Thyroid gland (tissue), 4 donors: Measurements from ENCODE around the gene DUSP7. TPM values are rescaled to one million over a fixed set of nuclear protein-coding genes. Genes with fewer than 3 reads are reported as not detected.
"Not testable (repeated sequence)": the region's sequence is repeated elsewhere in the genome, so short reads cannot be mapped to it uniquely, and the experiment has no call there.

Experiments
- DNase-seq, 2 donors: peaks; one replicate each; pipeline ENCODE4 v3.0.0-alpha.2; 2019
- H3K27ac ChIP-seq, 3 donors: fragments of 200-600 bp; sonication (generic); 1 replicate in 2 of 3; 2 replicates in 1 of 3; pipeline ENCODE4 v1.5.1; 2016 to 2019; ENCODE audit warnings: mild to moderate bottlenecking in 1 of 3, moderate library complexity in 1 of 3
- H3K27me3 ChIP-seq: fragments of 200-600 bp; sonication (generic); one replicate; pipeline ENCODE4 v1.5.1; 2019
- H3K36me3 ChIP-seq, 2 donors: fragments of 200-600 bp; sonication (generic); one replicate each; pipeline ENCODE4 v1.5.1; 2016 to 2019
- H3K4me1 ChIP-seq, 2 donors: fragments of 200-600 bp; sonication (generic); one replicate each; pipeline ENCODE4 v1.5.1; 2017 to 2019
- H3K4me3 ChIP-seq, 3 donors: fragments of 200-600 bp; sonication (generic); replicated peaks in 1 of 3; 1 replicate in 2 of 3; 2 replicates in 1 of 3; pipeline ENCODE4 v1.5.1; 2016; ENCODE audit warnings: mild to moderate bottlenecking in 1 of 3
- H3K9me3 ChIP-seq: fragments of 200-600 bp; sonication (generic); one replicate; pipeline ENCODE4 v1.5.1; 2017
- POLR2A ChIP-seq, 2 donors: fragments of 450-650 bp; IDR thresholded peaks; one replicate each; pipeline ENCODE4 v1.6.1; 2017; ENCODE audit warnings: antibody characterized with exemption in 2 of 2, mild to moderate bottlenecking in 2 of 2, moderate library complexity in 1 of 2
- WGBS, 2 donors: methylation state at CpG; one replicate each; pipeline ENCODE4 v1.1.5; 2017; 5-methylcytosine and 5-hydroxymethylcytosine counted together
- intact Hi-C: fragments of 100-400 bp; cut with DNase I; formaldehyde crosslinking; loops from one replicate; pipeline ENCODE4 v1.15.1; 2023
- total RNA-seq, 4 donors: library from RNA; depleted of rRNA; stranded (reverse); fragments of >200 nt; gene quantifications; one replicate each; pipeline ENCODE4 v1.2.3, GENCODE V29; 2016
- TF ChIP-seq, protein P1 (sequence below), 6 experiments: fragments of 200-600 bp in 3 of 6; fragments of 450-650 bp in 3 of 6; sonication (generic) in 3 of 6; IDR thresholded peaks; one replicate each; pipeline ENCODE4 v1.5.1; 2016 to 2019; ENCODE audit warnings: antibody characterized with exemption in 6 of 6, mild to moderate bottlenecking in 2 of 6, inconsistent platforms in 1 of 6, moderate library complexity in 1 of 6

Gene DUSP7
- total RNA-seq, 4 donors from 2014 or later: 6.9 to 10.6 (median 10.4) TPM

DNA sequence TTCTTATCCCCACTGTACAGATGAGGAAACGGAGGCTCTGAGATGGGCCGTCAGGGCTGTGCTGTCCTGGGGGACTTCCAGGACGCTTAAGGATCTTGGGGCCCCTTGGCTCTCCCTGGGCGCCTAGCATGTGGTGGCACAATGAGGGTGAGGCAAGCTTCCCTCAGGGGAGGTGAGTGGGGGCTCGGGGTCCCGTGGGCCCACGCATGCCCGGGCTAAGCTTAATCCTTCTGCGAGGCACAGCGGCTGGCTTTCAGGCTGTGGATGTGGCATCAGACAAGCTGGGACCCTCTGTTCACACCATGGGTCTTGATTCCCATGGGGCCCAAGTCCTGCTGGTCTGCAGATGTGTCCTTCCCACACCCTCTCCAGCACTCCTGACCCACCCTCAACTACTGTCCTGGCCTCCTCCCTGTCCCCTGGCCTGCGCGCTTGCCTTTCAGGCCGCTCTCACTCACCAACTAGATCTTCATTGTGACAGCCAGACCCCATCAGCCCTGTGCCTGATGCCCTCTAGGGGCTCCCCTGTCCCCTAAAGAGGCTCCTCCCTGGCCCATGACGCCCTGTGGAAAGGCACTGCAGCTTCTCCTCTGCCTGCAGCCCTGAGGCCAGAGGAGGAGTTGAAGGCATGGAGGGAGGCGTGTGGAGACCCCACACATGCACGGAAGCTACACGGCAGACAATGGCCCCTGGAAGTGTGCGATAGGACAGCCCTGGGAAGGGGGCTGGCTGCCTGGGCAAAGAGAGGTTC, 11.3 kb downstream of the DUSP7 start:
- no peaks in the 10 kb centered on the region for H3K27me3 ChIP-seq
- no peak for DNase-seq
- peaks cover 17 to 35% of the 10 kb centered on the region in 2 donors for H3K4me1 ChIP-seq
- H3K4me3 ChIP-seq: no peak overlapping the region
- WGBS, 2 donors: 96 to 97% methylated on average over 13 to 18 of the region's 18 CpGs
- peaks cover 4 to 12% of the 10 kb centered on the region in 2 donors for H3K36me3 ChIP-seq
- H3K27ac ChIP-seq: no peak overlapping the region
- TF ChIP-seq POLR2A (IDR thresholded peaks at IDR 0.05): no peak
- TF ChIP-seq, protein P1, sequence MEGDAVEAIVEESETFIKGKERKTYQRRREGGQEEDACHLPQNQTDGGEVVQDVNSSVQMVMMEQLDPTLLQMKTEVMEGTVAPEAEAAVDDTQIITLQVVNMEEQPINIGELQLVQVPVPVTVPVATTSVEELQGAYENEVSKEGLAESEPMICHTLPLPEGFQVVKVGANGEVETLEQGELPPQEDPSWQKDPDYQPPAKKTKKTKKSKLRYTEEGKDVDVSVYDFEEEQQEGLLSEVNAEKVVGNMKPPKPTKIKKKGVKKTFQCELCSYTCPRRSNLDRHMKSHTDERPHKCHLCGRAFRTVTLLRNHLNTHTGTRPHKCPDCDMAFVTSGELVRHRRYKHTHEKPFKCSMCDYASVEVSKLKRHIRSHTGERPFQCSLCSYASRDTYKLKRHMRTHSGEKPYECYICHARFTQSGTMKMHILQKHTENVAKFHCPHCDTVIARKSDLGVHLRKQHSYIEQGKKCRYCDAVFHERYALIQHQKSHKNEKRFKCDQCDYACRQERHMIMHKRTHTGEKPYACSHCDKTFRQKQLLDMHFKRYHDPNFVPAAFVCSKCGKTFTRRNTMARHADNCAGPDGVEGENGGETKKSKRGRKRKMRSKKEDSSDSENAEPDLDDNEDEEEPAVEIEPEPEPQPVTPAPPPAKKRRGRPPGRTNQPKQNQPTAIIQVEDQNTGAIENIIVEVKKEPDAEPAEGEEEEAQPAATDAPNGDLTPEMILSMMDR (IDR thresholded peaks at IDR 0.05): no peak
- H3K9me3 ChIP-seq: no peaks in the 10 kb centered on the region
- intact Hi-C loops: no loop called here

DNA sequence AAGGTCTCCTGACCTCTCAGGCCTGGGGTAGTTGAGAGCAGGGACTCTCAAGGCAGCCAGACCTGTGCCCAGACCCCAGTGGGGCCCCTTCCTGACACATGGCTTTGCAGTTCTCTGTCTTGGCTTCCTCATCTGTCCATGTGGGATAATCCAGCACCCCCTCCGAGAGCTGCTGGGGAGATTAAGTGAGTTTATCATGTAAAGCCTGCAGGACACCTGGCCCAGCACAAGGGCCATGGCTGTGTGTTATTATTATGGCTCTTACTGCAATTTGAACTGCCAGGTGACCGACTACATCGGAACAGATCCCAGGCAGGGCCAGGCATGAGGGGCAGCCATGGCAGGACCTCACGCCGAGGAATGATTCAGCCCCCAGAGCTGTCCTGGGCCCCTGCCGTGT, 12.6 kb downstream of the DUSP7 start:
- TF ChIP-seq POLR2A (IDR thresholded peaks at IDR 0.05): no peak
- TF ChIP-seq, protein P1 (IDR thresholded peaks at IDR 0.05): no peak
- Histone ChIP-seq H3K4me1 (peaks cover 24 to 48% of the 10 kb centered on the region in 2 donors), H3K27ac (no peak overlapping the region), H3K4me3 (no peak overlapping the region), H3K9me3 (no peaks in the 10 kb centered on the region), H3K27me3 (no peaks in the 10 kb centered on the region), H3K36me3 (no peaks in the 10 kb centered on the region)
- no peak for DNase-seq
- 91 to 100% methylated on average over 1 to 6 of the region's 6 CpGs for WGBS, 2 donors
- intact Hi-C loops: no loop called here

DNA sequence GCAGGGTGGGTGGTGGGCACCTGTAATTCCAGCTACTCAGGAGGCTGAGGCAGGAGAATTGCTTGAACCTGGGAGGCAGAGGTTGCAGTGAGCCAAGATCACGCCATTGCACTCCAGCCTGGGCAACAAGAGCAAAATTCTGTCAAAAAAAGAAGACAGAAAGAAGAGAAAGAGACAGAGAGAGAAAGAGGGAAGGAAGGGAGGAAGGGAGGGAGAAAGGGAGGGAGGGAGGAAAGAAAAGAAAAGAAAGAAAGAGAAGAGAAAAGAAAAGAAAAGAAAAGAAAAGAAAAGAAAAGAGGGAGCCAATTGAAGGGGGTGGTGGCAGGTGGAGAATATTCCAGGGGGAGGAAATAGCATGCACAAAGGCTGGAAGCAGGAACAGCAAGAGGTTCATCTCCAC, 13.3 kb downstream of the DUSP7 start:
- H3K27ac ChIP-seq, DNase-seq, H3K4me3 ChIP-seq, H3K9me3 ChIP-seq, intact Hi-C loops, H3K36me3 ChIP-seq, H3K27me3 ChIP-seq: not testable (repeated sequence)
- peaks cover 24 to 50% of the 10 kb centered on the region in 2 donors for H3K4me1 ChIP-seq
- 93 to 96% methylated on average over 1 of the region's 1 CpG for WGBS, 2 donors

DNA sequence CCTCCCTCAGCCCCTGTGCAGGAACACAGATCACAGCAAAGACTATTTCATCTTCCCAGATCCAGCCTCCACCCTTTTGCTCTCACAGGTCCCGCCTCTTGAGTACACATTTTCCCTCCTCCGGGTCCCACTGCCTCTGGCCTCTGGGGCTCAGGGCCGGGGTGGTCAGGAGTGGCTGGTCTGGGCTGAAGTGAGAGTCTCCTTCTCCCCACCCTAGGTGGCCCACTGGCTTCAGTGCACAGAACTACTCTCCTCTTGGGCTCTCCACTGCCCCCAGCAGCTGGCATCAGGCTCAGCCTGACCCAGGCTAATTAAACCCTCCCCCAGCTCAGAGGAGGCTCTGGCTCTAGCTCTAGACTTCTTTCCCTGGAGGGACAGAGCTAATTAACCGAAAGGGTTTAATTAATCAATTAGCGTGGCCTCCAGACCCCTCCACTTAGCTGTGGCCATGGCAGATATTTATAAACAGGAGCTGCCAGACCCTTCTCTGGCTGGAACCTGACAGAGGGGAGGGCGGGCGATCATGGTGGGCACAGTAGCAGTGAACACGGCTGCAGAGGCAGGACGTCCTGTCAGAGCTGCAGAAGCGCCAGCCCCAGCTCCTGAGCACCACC, 15.1 kb downstream of the DUSP7 start:
- Histone ChIP-seq H3K9me3 (no peaks in the 10 kb centered on the region), H3K4me1 (peaks cover 11 to 38% of the 10 kb centered on the region in 2 donors), H3K27ac (no peak overlapping the region), H3K36me3 (no peaks in the 10 kb centered on the region), H3K27me3 (no peaks in the 10 kb centered on the region), H3K4me3 (no peak overlapping the region)
- no peak for DNase-seq
- TF ChIP-seq, protein P1 (IDR thresholded peaks at IDR 0.05): no peak
- no peak for TF ChIP-seq POLR2A (IDR thresholded peaks at IDR 0.05)
- WGBS, 2 donors: 88 to 91% methylated on average over 10 of the region's 10 CpGs
- intact Hi-C loops: no loop called here

DNA sequence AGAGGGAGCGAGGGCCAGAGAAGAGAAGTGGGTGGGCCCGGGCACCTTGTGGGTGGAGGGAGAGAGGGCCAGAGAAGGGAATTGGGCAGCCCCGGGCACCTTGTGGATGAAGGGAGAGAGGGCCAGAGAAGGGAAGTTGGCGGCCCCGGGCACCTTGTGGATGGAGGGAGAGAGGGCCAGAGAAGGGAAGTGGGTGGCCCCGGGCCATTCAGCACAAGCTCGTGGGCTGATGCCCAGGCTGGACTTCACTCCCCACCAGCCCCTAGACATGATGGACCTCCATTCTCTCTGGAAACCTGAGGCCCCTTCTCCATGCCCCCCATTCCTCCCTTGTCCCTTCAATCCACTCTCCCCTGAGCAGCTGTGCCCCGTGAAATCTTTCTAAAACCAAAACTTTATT, 15.8 kb downstream of the DUSP7 start:
- H3K36me3 ChIP-seq: no peaks in the 10 kb centered on the region
- no peaks in the 10 kb centered on the region for H3K27me3 ChIP-seq
- peaks cover 11 to 35% of the 10 kb centered on the region in 2 donors for H3K4me1 ChIP-seq
- peak overlapping the region in 2 of 3 donors; percentile 62 to 63 for H3K27ac ChIP-seq
- no peaks in the 10 kb centered on the region for H3K9me3 ChIP-seq
- no peak for DNase-seq
- TF ChIP-seq, protein P1 (IDR thresholded peaks at IDR 0.05): no peak
- no peak for TF ChIP-seq POLR2A (IDR thresholded peaks at IDR 0.05)
- H3K4me3 ChIP-seq: no peak overlapping the region
- WGBS, 2 donors: 73 to 86% methylated on average over 8 of the region's 8 CpGs
- intact Hi-C loops: no loop called here
